Measurements from ENCODE around the gene MARCHF7.

The MARCHF7 gene

DNA sequence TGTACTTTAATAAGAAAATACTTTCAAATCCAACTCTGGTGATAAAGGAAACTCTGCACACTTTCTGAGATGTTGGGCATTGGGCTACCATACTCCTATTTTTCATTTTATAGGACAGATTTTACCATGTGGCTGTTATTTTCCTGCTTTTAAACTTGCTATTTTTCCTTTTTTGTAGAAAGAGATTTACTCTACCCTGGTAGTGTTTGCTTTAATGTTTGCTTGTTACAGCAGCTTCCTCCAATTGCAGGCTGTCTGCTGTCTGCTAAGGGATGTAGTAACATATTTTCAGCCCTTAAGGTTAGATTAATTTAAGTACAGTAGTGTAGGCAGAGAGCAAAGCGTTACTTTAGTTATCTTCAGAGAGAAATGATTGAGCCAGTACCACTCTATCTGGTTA, 38.6 kb downstream of the MARCHF7 start:
- TF ChIP-seq, protein P1, sequence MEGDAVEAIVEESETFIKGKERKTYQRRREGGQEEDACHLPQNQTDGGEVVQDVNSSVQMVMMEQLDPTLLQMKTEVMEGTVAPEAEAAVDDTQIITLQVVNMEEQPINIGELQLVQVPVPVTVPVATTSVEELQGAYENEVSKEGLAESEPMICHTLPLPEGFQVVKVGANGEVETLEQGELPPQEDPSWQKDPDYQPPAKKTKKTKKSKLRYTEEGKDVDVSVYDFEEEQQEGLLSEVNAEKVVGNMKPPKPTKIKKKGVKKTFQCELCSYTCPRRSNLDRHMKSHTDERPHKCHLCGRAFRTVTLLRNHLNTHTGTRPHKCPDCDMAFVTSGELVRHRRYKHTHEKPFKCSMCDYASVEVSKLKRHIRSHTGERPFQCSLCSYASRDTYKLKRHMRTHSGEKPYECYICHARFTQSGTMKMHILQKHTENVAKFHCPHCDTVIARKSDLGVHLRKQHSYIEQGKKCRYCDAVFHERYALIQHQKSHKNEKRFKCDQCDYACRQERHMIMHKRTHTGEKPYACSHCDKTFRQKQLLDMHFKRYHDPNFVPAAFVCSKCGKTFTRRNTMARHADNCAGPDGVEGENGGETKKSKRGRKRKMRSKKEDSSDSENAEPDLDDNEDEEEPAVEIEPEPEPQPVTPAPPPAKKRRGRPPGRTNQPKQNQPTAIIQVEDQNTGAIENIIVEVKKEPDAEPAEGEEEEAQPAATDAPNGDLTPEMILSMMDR (IDR thresholded peaks at IDR 0.05; ENCODE audit: low read length, missing control alignments): no peak
- no peak for DNase-seq (ENCODE audit: low read depth)
- H3K4me3 ChIP-seq (replicated peaks; ENCODE audit: low read depth, low read length): no peak overlapping the region

DNA sequence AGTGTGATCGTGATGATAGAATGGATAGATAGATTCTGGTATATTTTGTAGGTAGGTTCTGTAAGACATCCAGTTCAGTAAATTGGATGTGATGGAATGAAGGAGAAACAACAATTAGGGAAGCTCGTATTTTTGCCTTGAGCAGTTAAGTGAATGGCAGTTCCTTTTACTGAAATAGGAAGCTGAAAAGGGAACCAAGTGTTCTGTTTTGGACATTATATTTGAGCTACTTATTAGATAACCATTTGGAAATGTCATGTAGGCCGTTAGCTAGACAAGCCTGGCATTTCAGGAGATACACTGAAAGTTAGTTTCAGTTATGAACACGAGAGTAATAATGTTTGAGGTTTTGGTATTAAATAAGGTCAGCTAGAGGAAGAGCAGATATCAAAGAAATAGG, 41.5 kb downstream of the MARCHF7 start:
- TF ChIP-seq, protein P1 (IDR thresholded peaks at IDR 0.05; ENCODE audit: low read length, missing control alignments): no peak
- no peak overlapping the region for H3K4me3 ChIP-seq (replicated peaks; ENCODE audit: low read depth, low read length)
- no peak for DNase-seq (ENCODE audit: low read depth)

DNA sequence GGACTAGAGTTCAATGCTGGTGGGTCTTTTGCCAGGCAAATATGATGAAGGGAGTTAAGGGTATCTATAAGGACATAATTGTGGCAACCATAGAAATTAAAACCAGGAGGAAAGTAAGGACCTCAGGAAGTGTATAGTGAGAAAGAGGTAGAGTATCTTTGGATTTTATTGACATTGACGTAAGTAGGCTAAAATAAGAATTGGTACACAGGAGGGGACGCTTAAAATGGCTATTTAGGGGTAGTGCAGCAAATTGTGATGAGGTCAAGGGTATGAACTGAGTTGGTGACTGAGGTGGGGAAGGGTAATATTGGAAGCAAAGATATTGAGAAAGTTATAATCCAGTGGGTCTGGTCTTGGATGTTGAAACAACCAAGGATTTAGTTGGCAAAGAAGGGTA, 42.7 kb downstream of the MARCHF7 start:
- H3K4me3 ChIP-seq (replicated peaks; ENCODE audit: low read depth, low read length): no peak overlapping the region
- DNase-seq (ENCODE audit: low read depth): no peak
- TF ChIP-seq, protein P1 (IDR thresholded peaks at IDR 0.05; ENCODE audit: low read length, missing control alignments): no peak

DNA sequence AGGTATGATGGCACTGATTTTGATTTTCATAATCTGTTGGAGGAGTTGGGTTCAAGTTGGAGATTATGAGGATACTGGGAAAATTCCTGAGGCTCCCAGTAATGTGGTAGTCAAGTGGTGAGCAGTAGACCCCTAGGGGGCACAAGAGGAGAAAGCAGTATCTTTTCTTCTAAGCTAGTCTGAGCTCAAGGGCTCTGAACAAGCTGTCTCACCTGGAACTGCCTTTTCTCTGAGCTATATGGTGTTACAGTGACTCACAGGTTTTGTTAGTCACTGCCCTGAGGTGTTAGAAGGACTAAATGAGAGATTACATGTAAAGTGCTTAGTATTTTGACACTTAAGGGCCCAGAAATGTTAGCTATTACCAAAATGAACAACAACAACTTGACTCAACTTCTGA, 43.5 kb downstream of the MARCHF7 start:
- TF ChIP-seq, protein P1 (IDR thresholded peaks at IDR 0.05; ENCODE audit: low read length, missing control alignments): peak; percentile 45
- peak; percentile 27 for DNase-seq (ENCODE audit: low read depth)

DNA sequence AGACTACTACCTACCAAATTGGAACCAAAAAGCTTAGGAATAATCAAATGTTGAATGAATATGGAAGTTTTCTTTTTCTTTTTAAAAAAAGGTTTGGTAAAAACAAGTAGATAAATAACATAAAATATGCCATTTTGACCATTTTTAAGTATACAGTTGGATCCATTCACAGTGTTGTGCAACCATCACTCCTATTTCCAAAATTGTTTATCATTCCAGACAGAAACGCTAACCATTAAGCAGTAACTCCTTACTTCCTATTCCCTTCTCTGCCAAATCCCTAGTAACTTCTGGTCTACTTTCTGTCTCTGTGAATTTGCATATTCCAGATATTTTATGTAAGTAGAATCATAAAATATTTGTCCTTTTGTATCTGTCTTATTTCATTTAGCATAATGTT, 45.9 kb downstream of the MARCHF7 start:
- DNase-seq (ENCODE audit: low read depth): peak; percentile 33
- TF ChIP-seq, protein P1 (IDR thresholded peaks at IDR 0.05; ENCODE audit: low read length, missing control alignments): no peak
- no peak overlapping the region for H3K4me3 ChIP-seq (replicated peaks; ENCODE audit: low read depth, low read length)

More for the DNA sequence above, 43.5 kb downstream of the MARCHF7 start:
- H3K4me3 ChIP-seq (replicated peaks; ENCODE audit: low read depth, low read length): no peak overlapping the region

DNA sequence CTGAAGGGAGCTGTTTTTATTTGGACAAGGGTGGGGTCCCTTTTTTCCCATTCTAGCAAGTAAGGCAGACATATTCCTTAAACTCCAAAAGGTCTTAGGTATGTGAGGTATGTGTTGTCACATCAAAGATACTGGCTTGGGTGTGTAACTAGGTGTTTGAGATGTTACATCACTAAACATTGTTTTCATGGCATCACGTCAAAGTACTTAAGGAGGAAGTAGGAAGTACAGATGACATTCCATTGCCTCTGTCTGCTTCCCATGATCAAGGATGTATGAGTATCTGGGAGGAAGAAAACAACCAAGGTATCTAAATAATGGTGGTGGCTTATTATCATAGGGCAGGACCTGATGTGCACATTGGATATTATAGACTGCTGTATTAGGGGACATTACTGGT, 46.4 kb downstream of the MARCHF7 start:
- peak; percentile 52 for DNase-seq (ENCODE audit: low read depth)
- H3K4me3 ChIP-seq (replicated peaks; ENCODE audit: low read depth, low read length): no peak overlapping the region
- TF ChIP-seq, protein P1 (IDR thresholded peaks at IDR 0.05; ENCODE audit: low read length, missing control alignments): no peak

DNA sequence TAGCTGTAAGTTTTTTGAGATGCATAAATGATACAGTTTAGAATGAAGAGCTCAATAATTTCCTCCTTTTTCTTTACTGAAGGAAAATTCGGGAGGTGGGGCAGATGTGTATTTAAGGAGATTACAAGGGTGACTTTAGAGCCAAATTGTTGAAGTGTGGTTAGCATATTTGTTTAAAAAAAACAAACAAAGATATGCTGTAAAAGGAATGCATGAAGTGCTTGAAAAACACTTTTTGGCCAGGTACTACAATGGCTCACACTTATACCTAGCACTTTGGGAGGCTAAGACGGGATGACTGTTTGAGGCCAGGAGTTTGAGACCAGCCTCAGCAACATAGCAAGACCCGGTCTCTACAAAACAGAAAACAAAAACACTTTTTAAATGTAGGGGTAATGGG, 47.3 kb downstream of the MARCHF7 start:
- TF ChIP-seq, protein P1 (IDR thresholded peaks at IDR 0.05; ENCODE audit: low read length, missing control alignments): no peak
- H3K4me3 ChIP-seq (replicated peaks; ENCODE audit: low read depth, low read length): no peak overlapping the region
- DNase-seq (ENCODE audit: low read depth): no peak

Measured in fibroblast of pulmonary artery (primary cell).